ENCODE results near the gene FBXO31. TPM values are rescaled to one million over a fixed set of nuclear protein-coding genes. Genes with fewer than 3 reads are reported as not detected.

Gene FBXO31
- total and polyA plus RNA-seq, 2 experiments from 2014 or later: 16.5 to 28.9 TPM

DNA sequence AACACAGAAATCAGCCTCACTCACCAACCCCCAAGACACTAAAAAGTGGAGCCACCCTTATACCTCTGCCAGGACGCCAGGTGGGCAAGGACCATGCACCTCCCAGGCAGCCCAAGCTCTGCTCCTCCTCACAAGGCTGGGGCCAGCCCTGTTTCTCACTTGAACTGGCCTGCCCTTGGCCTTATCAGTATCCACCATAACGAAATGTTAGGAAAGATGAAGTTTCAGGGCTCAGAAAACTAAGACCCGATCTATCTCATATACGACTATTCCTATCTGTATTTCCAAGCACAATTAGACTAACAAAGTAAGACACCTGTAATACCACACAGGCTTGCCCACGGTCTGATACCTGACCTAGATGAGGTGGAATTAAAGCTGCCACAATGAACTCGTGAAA is 6.9 kb downstream of the FBXO31 start:
- Histone ChIP-seq H4K20me1 (ENCODE audit: insufficient read depth, poor library complexity, severe bottlenecking) (peaks cover 39% of the 10 kb centered on the region), H3K4me3 (no peak overlapping the region), H3K9me2 (replicated peaks; ENCODE audit: insufficient read depth) (no peaks in the 10 kb centered on the region), H3K4me1 (ENCODE audit: insufficient read depth) (peaks cover 12% of the 10 kb centered on the region), H3K79me2 (peaks cover 99% of the 10 kb centered on the region), H3K4me2 (no peak overlapping the region), H2AFZ (no peak overlapping the region), H3K27me3 (no peaks in the 10 kb centered on the region), H3K36me3 (replicated peaks; ENCODE audit: insufficient read depth, low read depth) (no peaks in the 10 kb centered on the region), H3K27ac (no peak overlapping the region), H3K9me3 (ENCODE audit: low read depth) (no peaks in the 10 kb centered on the region)
- 89% methylated on average over 6 of the region's 6 CpGs for whole genome bisulfite sequencing (ENCODE audit: low lambda C conversion rate, missing lambda C conversion rate)
- no peak for DNase-seq (ENCODE audit: low spot score)
- no peak for TF ChIP-seq EZH2 (IDR thresholded peaks at IDR 0.05; ENCODE audit: borderline replicate concordance)
- no peak for TF ChIP-seq CTCF (IDR thresholded peaks at IDR 0.05; ENCODE audit: poor library complexity)
- no peak for TF ChIP-seq EZH2phosphoT487 (IDR thresholded peaks at IDR 0.05; ENCODE audit: low read depth, severe bottlenecking, unreplicated experiment)

GRCh38 chr16:87375426-87376135 is 8.0 kb downstream of the FBXO31 start:
- no peaks in the 10 kb centered on the region for H3K36me3 ChIP-seq (replicated peaks; ENCODE audit: insufficient read depth, low read depth)
- no peaks in the 10 kb centered on the region for H3K9me2 ChIP-seq (replicated peaks; ENCODE audit: insufficient read depth)
- H3K4me3 ChIP-seq: no peak overlapping the region
- H3K79me2 ChIP-seq: peaks cover 99% of the 10 kb centered on the region
- TF ChIP-seq EZH2 (IDR thresholded peaks at IDR 0.05; ENCODE audit: borderline replicate concordance) (no peak), EZH2phosphoT487 (IDR thresholded peaks at IDR 0.05; ENCODE audit: low read depth, severe bottlenecking, unreplicated experiment) (no peak), CTCF (IDR thresholded peaks at IDR 0.05; ENCODE audit: poor library complexity) (no peak)
- no peaks in the 10 kb centered on the region for H3K9me3 ChIP-seq (ENCODE audit: low read depth)
- H3K27me3 ChIP-seq: no peaks in the 10 kb centered on the region
- H3K4me2 ChIP-seq: no peak overlapping the region
- H3K27ac ChIP-seq: no peak overlapping the region
- 98% methylated on average over 9 of the region's 9 CpGs for WGBS (ENCODE audit: low lambda C conversion rate, missing lambda C conversion rate)
- H2AFZ ChIP-seq: no peak overlapping the region
- peaks cover 5% of the 10 kb centered on the region for H3K4me1 ChIP-seq (ENCODE audit: insufficient read depth)
- no peak for DNase-seq (ENCODE audit: low spot score)
- H4K20me1 ChIP-seq (ENCODE audit: insufficient read depth, poor library complexity, severe bottlenecking): peaks cover 40% of the 10 kb centered on the region

GRCh38 chr16:87374313-87374712 is 9.3 kb downstream of the FBXO31 start:
- Histone ChIP-seq H4K20me1 (ENCODE audit: insufficient read depth, poor library complexity, severe bottlenecking) (peaks cover 48% of the 10 kb centered on the region), H3K4me3 (no peak overlapping the region), H3K79me2 (peaks cover 100% of the 10 kb centered on the region)

More at GRCh38 chr16:87374313-87374712, 9.3 kb downstream of the FBXO31 start:
- H3K27me3 ChIP-seq: no peaks in the 10 kb centered on the region
- H3K4me2 ChIP-seq: no peak overlapping the region
- H3K9me3 ChIP-seq (ENCODE audit: low read depth): no peaks in the 10 kb centered on the region
- no peaks in the 10 kb centered on the region for H3K36me3 ChIP-seq (replicated peaks; ENCODE audit: insufficient read depth, low read depth)
- no peaks in the 10 kb centered on the region for H3K4me1 ChIP-seq (ENCODE audit: insufficient read depth)
- H2AFZ ChIP-seq: no peak overlapping the region
- no peak overlapping the region for H3K27ac ChIP-seq
- TF ChIP-seq CTCF (IDR thresholded peaks at IDR 0.05; ENCODE audit: poor library complexity): no peak
- TF ChIP-seq EZH2 (IDR thresholded peaks at IDR 0.05; ENCODE audit: borderline replicate concordance): no peak
- TF ChIP-seq EZH2phosphoT487 (IDR thresholded peaks at IDR 0.05; ENCODE audit: low read depth, severe bottlenecking, unreplicated experiment): no peak
- 96% methylated on average over 13 of the region's 13 CpGs for WGBS (ENCODE audit: low lambda C conversion rate, missing lambda C conversion rate)
- H3K9me2 ChIP-seq (replicated peaks; ENCODE audit: insufficient read depth): no peaks in the 10 kb centered on the region
- no peak for DNase-seq (ENCODE audit: low spot score)
